Measurements from ENCODE around the gene FLOT1.

Gene FLOT1

DNA sequence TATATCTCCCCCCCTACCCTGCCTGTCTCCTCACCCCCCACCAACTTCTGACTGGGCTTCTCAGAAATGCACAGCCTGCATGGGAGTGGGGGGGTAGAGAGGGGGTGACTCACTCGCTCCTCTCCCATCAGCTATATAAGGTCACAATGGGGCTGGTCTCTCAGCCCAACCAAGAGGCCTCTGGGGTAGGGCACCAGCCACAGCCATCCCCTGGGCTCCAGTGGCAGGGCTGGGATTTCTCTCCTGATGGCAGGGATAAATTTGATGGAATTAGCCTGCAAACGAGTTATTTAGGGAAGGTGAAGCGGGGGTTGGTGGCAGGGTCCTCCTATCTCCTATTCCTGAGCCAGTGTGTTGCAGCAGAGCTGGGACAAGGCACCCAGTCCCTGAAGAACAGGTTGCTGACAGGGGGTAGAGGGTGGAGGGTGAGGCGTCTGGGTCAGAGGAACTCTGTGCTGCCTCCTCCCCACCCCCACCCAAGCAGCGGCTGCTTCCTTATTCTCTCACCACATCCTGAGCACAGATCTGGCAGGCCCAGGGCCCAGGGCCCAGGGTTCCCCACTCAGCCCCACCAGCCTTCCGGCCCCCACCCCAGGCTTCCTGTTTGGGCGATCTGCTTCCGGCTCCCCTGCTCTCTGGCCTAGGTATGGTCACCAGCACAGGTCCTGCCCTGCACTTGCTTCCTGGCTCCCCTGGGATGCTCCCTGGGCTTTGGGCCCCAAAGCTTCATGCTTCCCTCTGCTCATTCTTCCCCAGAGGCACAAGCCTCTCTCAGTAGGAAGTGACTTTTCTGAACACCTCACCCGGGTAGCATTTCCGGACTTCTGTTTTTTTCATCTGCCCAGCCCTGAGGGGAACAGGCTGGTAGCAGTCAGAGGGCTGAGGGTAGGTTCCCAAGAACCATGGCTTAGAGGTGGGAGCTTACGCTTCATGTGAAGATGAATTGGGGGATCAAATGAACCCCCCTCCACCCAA is 60.1 kb downstream of the FLOT1 start:
- H3K36me3 ChIP-seq (replicated peaks) = peaks cover 49% of the 10 kb centered on the region
- H3K27me3 ChIP-seq (replicated peaks) = no peaks in the 10 kb centered on the region
- TF ChIP-seq, protein P1, sequence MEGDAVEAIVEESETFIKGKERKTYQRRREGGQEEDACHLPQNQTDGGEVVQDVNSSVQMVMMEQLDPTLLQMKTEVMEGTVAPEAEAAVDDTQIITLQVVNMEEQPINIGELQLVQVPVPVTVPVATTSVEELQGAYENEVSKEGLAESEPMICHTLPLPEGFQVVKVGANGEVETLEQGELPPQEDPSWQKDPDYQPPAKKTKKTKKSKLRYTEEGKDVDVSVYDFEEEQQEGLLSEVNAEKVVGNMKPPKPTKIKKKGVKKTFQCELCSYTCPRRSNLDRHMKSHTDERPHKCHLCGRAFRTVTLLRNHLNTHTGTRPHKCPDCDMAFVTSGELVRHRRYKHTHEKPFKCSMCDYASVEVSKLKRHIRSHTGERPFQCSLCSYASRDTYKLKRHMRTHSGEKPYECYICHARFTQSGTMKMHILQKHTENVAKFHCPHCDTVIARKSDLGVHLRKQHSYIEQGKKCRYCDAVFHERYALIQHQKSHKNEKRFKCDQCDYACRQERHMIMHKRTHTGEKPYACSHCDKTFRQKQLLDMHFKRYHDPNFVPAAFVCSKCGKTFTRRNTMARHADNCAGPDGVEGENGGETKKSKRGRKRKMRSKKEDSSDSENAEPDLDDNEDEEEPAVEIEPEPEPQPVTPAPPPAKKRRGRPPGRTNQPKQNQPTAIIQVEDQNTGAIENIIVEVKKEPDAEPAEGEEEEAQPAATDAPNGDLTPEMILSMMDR (IDR thresholded peaks at IDR 0.05; ENCODE audit: low read depth, low read length, missing control alignments) = no peak
- H3K4me3 ChIP-seq (ENCODE audit: low read depth, low read length) = peak overlapping the region; percentile 89
- peak overlapping the region; percentile 84 for H3K27ac ChIP-seq
- in situ Hi-C loops (cut with HindIII; ENCODE audit: low pct_ligation_motif_present, low sequenced_read_pairs) = no loop called here
- peak; percentile 88 for DNase-seq

DNA sequence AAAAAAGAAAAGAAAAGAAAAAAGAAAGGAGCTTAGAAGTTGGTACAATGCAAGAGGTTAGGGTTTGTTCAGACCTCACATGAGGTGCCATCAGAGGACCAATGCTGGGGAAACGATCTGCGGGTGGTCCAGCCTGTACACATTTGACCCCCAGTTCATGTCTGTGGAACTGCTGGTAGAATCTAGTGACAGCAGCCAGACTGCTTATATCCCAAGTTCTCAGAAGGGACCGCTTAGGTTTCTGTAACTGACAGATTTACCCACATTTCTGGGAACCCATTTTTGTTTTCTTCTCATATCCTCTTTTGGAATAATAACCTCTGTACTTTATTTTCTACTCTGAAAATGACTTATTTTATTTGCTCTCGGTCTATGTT is 60.7 kb downstream of the FLOT1 start:
- no peak for DNase-seq
- peaks cover 56% of the 10 kb centered on the region for H3K36me3 ChIP-seq (replicated peaks)

DNA sequence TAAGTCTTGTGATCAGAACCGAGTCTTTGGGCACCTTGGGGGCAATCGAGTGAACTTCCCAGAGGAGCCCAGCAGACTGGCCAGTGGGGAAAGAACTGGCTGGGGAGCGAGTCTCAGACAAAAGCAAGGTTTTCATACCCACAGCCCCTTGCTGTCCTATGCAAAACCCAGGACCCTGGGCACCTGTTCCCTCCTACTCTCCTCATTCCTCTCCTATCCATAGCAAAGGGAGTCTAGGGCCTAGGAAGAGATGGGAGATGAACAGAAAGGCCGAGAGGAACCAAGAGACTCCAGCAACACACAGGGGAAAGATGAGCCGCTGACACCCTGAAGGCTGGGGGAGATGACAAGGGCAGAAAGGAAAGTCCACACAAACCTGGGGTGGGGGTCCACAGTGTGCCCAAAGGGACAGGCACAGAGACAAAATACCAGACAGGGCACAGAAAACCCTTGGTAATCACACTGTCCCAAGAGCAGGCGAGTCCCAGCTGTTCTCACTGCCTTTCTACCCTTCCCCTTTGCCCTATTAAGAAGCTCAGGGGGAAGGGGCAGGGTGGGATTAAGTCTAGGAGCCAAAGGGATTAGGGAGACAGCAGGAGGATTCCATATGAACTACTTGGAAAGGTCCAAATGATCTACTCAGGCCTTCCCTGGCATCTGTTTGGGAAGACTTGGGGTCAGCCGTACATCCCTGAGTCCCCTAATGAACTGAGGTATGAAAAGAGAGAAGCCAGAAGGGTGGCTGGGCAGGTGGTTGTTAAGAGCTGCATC is 62.5 kb downstream of the FLOT1 start:
- H3K36me3 ChIP-seq (replicated peaks) = peaks cover 63% of the 10 kb centered on the region
- H3K27ac ChIP-seq = no peak overlapping the region
- peak overlapping the region; percentile 26 for H3K4me3 ChIP-seq (ENCODE audit: low read depth, low read length)
- no peak for DNase-seq
- no peaks in the 10 kb centered on the region for H3K27me3 ChIP-seq (replicated peaks)
- in situ Hi-C loops (cut with HindIII; ENCODE audit: low pct_ligation_motif_present, low sequenced_read_pairs) = no loop called here
- TF ChIP-seq, protein P1 (IDR thresholded peaks at IDR 0.05; ENCODE audit: low read depth, low read length, missing control alignments) = no peak

More for the DNA sequence above, 60.7 kb downstream of the FLOT1 start:
- H3K4me3 ChIP-seq (ENCODE audit: low read depth, low read length) = peak overlapping the region; percentile 89
- in situ Hi-C loops (cut with HindIII; ENCODE audit: low pct_ligation_motif_present, low sequenced_read_pairs) = no loop called here
- peak overlapping the region; percentile 84 for H3K27ac ChIP-seq
- H3K27me3 ChIP-seq (replicated peaks) = no peaks in the 10 kb centered on the region
- TF ChIP-seq, protein P1 (IDR thresholded peaks at IDR 0.05; ENCODE audit: low read depth, low read length, missing control alignments) = no peak

DNA sequence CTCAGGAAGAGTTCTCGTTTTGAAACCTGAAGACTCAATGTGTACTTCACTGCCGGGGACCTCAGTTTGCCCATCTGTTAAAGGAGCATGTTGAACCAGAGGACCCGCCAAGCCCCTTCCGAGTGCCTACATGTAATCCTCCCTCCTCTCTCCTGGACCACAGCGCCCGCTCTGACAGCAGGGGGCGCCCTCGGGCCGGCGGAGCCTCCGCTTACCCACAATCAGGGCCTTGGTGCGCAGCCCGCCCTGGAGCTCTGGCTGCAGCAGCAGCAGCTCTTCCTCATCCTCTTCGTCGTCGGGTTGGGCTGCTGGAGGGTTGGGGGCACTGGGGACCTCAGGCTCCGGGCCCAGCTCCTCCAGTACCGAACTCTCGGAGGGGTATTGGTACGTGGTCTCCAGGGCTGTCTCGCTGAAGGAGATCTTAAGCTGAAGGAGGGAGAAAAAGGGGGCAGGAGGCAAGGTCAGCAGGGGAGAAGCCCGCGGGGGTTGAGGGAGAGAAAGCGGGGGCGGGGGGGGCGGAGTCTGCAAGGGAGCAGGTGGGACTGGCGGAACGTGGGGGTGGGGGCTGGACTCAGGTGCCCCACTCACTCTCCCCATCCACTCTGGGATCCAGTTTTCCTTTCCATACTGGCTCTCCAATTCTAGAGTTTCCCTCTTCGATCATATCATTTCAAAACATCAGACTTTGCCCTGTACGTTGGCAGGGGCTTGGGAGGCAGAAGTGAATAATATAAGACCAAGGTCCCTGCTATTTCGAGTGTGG is 63.3 kb downstream of the FLOT1 start:
- Histone ChIP-seq H3K27me3 (replicated peaks) (no peaks in the 10 kb centered on the region), H3K36me3 (replicated peaks) (peaks cover 63% of the 10 kb centered on the region), H3K4me3 (ENCODE audit: low read depth, low read length) (peak overlapping the region; percentile 35), H3K27ac (no peak overlapping the region)
- in situ Hi-C loops (cut with HindIII; ENCODE audit: low pct_ligation_motif_present, low sequenced_read_pairs) = no loop called here
- peak; percentile 69 for DNase-seq
- TF ChIP-seq, protein P1 (IDR thresholded peaks at IDR 0.05; ENCODE audit: low read depth, low read length, missing control alignments) = peak; percentile 98

All from brain microvascular endothelial cell (primary cell).